ENCODE measurements around the gene ZBTB26. TPM values are rescaled to one million over a fixed set of nuclear protein-coding genes. Genes with fewer than 3 reads are reported as not detected.

ZBTB26 gene
- 1.1 to 2.0 TPM (median 1.9 TPM) in 5 replicates for total RNA-seq (2022; extraction: Qiagen RNA extraction; ENCODE audit: low read depth)

GRCh38 chr9:122931226-122932121 lies at the start of gene ZBTB26:
TSS of gene ZBTB26 (minus strand) at chr9:122931512. CDS start at chr9:122919934, 11,578 bp downstream.

GRCh38 chr9:122940749-122941581 lies 9.7 kb upstream of the ZBTB26 start, which contains the start of gene RABGAP1:
TSS of gene RABGAP1 (plus strand) at chr9:122941020. CDS start at chr9:122957060, 16,040 bp downstream.

GRCh38 chr9:122912964-122913673 lies 18.2 kb downstream of the ZBTB26 start, which contains the start of gene ZBTB6:
TSS of gene ZBTB6 (minus strand) at chr9:122913323. CDS start at chr9:122912072, 1,251 bp downstream.

GRCh38 chr9:122904823-122905710 lies 26.2 kb downstream of the ZBTB26 start, which contains the start of gene RC3H2:
TSS of gene RC3H2 (minus strand) at chr9:122905359. CDS start at chr9:122897509, 7,850 bp downstream.

Other genes starting within 250 kb of the ZBTB26 start
- gene OR1L4, start 207.5 kb downstream of the ZBTB26 start, total RNA-seq (2022; extraction: Qiagen RNA extraction; ENCODE audit: low read depth): not detected in 5 replicates
- not detected in 5 replicates for gene OR1L6, start 189.2 kb downstream of the ZBTB26 start, total RNA-seq (2022; extraction: Qiagen RNA extraction; ENCODE audit: low read depth)
- not detected in 5 replicates for gene OR5C1, start 142.6 kb downstream of the ZBTB26 start, total RNA-seq (2022; extraction: Qiagen RNA extraction; ENCODE audit: low read depth)
- not detected in 5 replicates for gene OR1K1, start 131.4 kb downstream of the ZBTB26 start, total RNA-seq (2022; extraction: Qiagen RNA extraction; ENCODE audit: low read depth)
- 16.0 to 18.5 TPM (median 17.7 TPM) in 5 replicates for gene PDCL, start 102.9 kb downstream of the ZBTB26 start, total RNA-seq (2022; extraction: Qiagen RNA extraction; ENCODE audit: low read depth)
- gene RC3H2, start 26.2 kb downstream of the ZBTB26 start, total RNA-seq (2022; extraction: Qiagen RNA extraction; ENCODE audit: low read depth): 16.8 to 23.2 TPM (median 22.0 TPM) in 5 replicates
- 1.8 to 5.8 TPM (median 5.6 TPM) in 5 replicates for gene ZBTB6, start 18.2 kb downstream of the ZBTB26 start, total RNA-seq (2022; extraction: Qiagen RNA extraction; ENCODE audit: low read depth)
- gene RABGAP1, start 9.5 kb upstream of the ZBTB26 start, total RNA-seq (2022; extraction: Qiagen RNA extraction; ENCODE audit: low read depth): 10.1 to 15.4 TPM (median 13.4 TPM) in 5 replicates
- gene GPR21, start 102.2 kb upstream of the ZBTB26 start, total RNA-seq (2022; extraction: Qiagen RNA extraction; ENCODE audit: low read depth): not detected in 5 replicates